ELR (cell line): Measurements from ENCODE around the gene HIP1R.

Experiments
- DNase-seq: peaks from one replicate; pipeline ENCODE4 v3.0.0-alpha.2; 2015; ENCODE audit warnings: low read depth

The HIP1R gene

GRCh38 chr12:122861587-122861970 is 26.3 kb downstream of the HIP1R start:
- no peak for DNase-seq

- no peak for DNase-seq
Observed at GRCh38 chr12:122862110-122862634, 26.9 kb downstream of the HIP1R start.

GRCh38 chr12:122862872-122863701 is 27.8 kb downstream of the HIP1R start:
- no peak for DNase-seq

GRCh38 chr12:122864894-122865253 is 29.6 kb downstream of the HIP1R start:
- DNase-seq, result no peak

- DNase-seq, result peak; percentile 45
Observed at GRCh38 chr12:122865268-122866231, 30.3 kb downstream of the HIP1R start.

- DNase-seq, result no peak
Observed at GRCh38 chr12:122866379-122866778, 31.1 kb downstream of the HIP1R start.

- DNase-seq, result no peak
Observed at GRCh38 chr12:122866950-122867607, 31.8 kb downstream of the HIP1R start.

GRCh38 chr12:122867691-122868461 is 32.6 kb downstream of the HIP1R start:
- DNase-seq, result peak; percentile 48

- no peak for DNase-seq
Observed at GRCh38 chr12:122868471-122869177, 33.4 kb downstream of the HIP1R start.

GRCh38 chr12:122869207-122869973 is 34.1 kb downstream of the HIP1R start:
- DNase-seq, result no peak

- DNase-seq, result no peak
Observed at GRCh38 chr12:122870163-122870842, 35.0 kb downstream of the HIP1R start.

GRCh38 chr12:122870867-122871664 is 35.8 kb downstream of the HIP1R start:
- no peak for DNase-seq

- peak; percentile 85 for DNase-seq
Observed at GRCh38 chr12:122871851-122872780, 36.9 kb downstream of the HIP1R start.

GRCh38 chr12:122872815-122873361 is 37.6 kb downstream of the HIP1R start:
- DNase-seq, result no peak

GRCh38 chr12:122873540-122873939 is 38.3 kb downstream of the HIP1R start:
- DNase-seq, result no peak

- DNase-seq, result no peak
Observed at GRCh38 chr12:122874081-122874480, 38.8 kb downstream of the HIP1R start.

GRCh38 chr12:122875590-122876220 is 40.4 kb downstream of the HIP1R start:
- no peak for DNase-seq
